BJ (cell line): ENCODE data around the gene OR52K2. TPM values are rescaled to one million over a fixed set of nuclear protein-coding genes. Genes with fewer than 3 reads are reported as not detected.

ENCODE experiments used
- CTCF ChIA-PET: fragments of 350-600 bp; formaldehyde crosslinking; extraction: SDS; loops from one replicate; lab custom pipeline; 2021; ENCODE audit warnings: antibody characterized with exemption, inconsistent platforms; lab: Yijun Ruan, JAX
- POLR2A ChIA-PET: fragments of 300-600 bp; sonication (Branson Sonifier 250); formaldehyde crosslinking; extraction: SDS; loops from one replicate; lab custom pipeline; 2021; ENCODE audit warnings: antibody characterized with exemption; lab: Charles Lee
- DNase-seq: peaks from one replicate; pipeline ENCODE4 v3.0.0-alpha.2; 2011; ENCODE audit warnings: low read depth
- H3K27me3 ChIP-seq: 2 replicates; pipeline ENCODE4 v1.6.0; 2011; ENCODE audit warnings: low read length; ENCODE audit not compliant: control insufficient read depth, insufficient read depth
- H3K36me3 ChIP-seq: 2 replicates; pipeline ENCODE4 v1.5.1; 2011; ENCODE audit warnings: low read length; ENCODE audit not compliant: control insufficient read depth, insufficient read depth
- H3K4me3 ChIP-seq: 2 replicates; pipeline ENCODE4 v1.5.1; 2011; ENCODE audit warnings: low read depth, mild to moderate bottlenecking, control low read depth, low read length
- CTCF ChIP-seq: IDR thresholded peaks from 2 replicates; pipeline ENCODE4 v1.5.1; 2011; ENCODE audit warnings: low read depth, mild to moderate bottlenecking, control low read depth, inconsistent platforms, low read length, moderate library complexity; ENCODE audit not compliant: insufficient read depth
- polyA plus RNA-seq: library from polyadenylated mRNA; depleted of rRNA; stranded (reverse); fragments of >200 nt; gene quantifications from 2 replicates; pipeline ENCODE4 v1.2.3, GENCODE V29; 2011

Gene OR52K2
- polyA plus RNA-seq, 1 experiment = not detected

- ChIA-PET POLR2A (no interaction called here), CTCF (no interaction called here)
- Histone ChIP-seq H3K4me3 (no peak overlapping the region), H3K27me3 (no peaks in the 10 kb centered on the region), H3K36me3 (no peaks in the 10 kb centered on the region)
- no peak for DNase-seq
- no peak for TF ChIP-seq CTCF
Measured at GRCh38 chr11:4454021-4454420, 4.9 kb downstream of the OR52K2 start.

DNA sequence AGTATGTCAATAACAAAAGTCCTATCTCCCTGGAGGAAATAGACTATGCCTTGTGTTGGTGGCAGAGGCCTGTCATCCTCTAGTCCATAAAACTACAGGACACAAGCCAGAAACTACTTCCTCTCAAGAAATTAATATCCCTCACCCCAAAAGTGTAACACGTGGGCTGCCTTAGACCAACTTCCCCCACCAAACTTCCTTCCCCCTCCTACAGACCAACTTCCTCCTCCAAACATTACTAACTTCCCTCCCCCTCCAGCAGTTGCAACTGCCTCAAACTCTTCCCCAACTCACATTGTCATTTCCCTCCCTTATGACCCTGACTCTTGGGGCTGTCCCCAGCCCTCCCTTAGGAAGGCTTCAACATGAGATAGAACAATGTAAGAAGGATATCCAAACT lies 6.3 kb downstream of the OR52K2 start:
- POLR2A ChIA-PET = no interaction called here
- Histone ChIP-seq H3K27me3 (no peaks in the 10 kb centered on the region), H3K4me3 (no peak overlapping the region), H3K36me3 (no peaks in the 10 kb centered on the region)
- TF ChIP-seq CTCF = no peak
- CTCF ChIA-PET = no interaction called here
- DNase-seq = no peak

GRCh38 chr11:4459500-4459899 lies 10.4 kb downstream of the OR52K2 start:
- no peak overlapping the region for H3K4me3 ChIP-seq
- TF ChIP-seq CTCF = no peak
- no peaks in the 10 kb centered on the region for H3K27me3 ChIP-seq
- POLR2A ChIA-PET = no interaction called here
- H3K36me3 ChIP-seq = no peaks in the 10 kb centered on the region
- CTCF ChIA-PET = interaction anchor here (1.4 kb wide), 1 partner anchor 272 kb away, joined by 4 read pairs; no protein-coding TSS in a partner anchor
- no peak for DNase-seq

DNA sequence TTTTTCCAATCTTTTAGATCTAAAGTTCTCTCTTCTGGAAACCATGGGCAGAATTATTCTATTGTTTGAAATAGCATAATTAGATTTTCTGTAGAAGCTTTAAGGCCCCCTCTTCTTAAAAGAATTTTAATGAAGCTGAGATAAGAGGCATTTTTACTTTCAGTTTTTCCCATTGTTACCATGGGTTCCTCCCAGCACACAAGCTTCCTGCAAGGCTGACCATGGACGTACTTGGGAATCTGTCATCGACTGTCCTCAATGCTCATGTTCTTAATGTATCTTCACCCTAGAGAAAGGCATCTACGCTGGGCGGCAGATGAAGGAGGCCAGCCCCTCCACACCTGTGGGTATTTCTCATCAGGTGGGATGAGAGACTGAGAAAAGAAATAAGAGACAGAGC lies 11.1 kb downstream of the OR52K2 start:
- no peaks in the 10 kb centered on the region for H3K27me3 ChIP-seq
- DNase-seq = no peak
- no peak overlapping the region for H3K4me3 ChIP-seq
- no peaks in the 10 kb centered on the region for H3K36me3 ChIP-seq
- TF ChIP-seq CTCF = no peak
- ChIA-PET CTCF (no interaction called here), POLR2A (no interaction called here)

- no peak for DNase-seq
- H3K36me3 ChIP-seq = no peaks in the 10 kb centered on the region
- no peak for TF ChIP-seq CTCF
- POLR2A ChIA-PET = no interaction called here
- no peaks in the 10 kb centered on the region for H3K27me3 ChIP-seq
- H3K4me3 ChIP-seq = no peak overlapping the region
- CTCF ChIA-PET = interaction anchor here (1.3 kb wide), 1 partner anchor 27 kb away, joined by 3 read pairs; no protein-coding TSS in a partner anchor
Measured at GRCh38 chr11:4464216-4465159, 15.4 kb downstream of the OR52K2 start.
